HG03558 (cell line): ENCODE data around the gene TMOD4.
A peak's percentile ranks its signal among the peaks of the same experiment; 100 is the strongest.

Experiments used
- ATAC-seq: cut with Tn5 transposase; IDR thresholded peaks from one replicate; pipeline ENCODE4 v1.9.1; 2021; ENCODE audit warnings: moderate number of reproducible peaks; ENCODE audit not compliant: unreplicated experiment; ENCODE audit errors: extremely low read depth

The TMOD4 gene

DNA sequence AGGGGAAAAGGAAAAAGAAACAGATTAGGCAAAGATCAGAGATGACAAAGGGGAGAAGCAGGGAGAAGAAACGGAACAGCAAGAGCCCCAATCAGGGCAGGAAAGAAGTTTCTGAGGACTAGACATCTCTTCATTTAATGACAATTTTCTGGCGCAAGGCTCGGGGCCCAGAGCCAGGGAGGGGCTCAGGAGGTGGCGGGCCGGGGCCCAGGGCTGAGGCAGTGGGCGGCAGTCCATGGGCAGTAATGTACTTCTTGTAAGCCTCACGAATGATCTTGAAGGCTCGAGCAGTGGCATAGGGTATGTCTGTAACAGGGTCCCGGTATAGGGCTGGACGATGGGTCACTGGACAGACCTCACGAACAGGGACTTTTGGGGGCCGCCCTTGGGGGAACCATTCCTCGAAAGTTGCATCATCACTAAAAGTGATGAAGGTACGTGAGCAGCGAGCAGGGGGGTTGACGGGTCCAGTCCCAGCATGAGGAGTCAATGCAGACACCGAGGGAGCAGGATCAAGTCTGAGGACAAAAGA lies 799 bp upstream of the TMOD4 start:
- no peak for ATAC-seq

DNA sequence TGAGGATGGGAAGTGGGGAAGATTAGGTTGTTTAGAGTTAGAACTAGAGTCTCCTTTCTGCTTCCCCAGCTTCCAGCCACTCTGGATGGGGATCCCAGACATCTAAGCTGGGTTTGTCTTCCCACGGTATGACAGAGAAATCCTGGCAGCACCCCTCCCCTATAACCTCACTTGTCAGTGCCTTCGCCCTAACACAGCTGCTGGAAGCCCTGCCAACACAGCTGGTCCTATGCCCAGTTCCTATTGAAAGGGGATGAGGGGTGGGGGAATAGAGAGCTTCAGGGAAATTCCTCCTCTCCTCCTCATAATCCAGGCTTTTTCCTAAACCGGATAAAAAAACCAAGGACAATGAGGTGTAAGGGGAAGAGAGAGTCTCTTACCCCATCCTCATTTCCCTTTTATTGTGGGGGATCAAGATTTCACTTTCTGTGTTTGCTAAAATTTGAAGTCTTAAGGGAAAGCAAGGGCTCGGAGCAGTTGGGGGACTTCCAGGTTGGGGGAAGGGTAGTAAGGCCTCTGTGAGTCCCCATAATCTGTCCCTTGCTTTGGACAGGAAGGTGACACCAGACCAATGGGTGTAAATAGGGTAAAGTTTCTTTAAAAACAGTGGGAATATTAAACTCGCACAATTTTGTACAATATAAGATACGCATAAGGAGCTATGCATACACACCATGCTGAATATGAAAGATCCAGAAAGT lies 590 bp downstream of the TMOD4 start:
- ATAC-seq: no peak

DNA sequence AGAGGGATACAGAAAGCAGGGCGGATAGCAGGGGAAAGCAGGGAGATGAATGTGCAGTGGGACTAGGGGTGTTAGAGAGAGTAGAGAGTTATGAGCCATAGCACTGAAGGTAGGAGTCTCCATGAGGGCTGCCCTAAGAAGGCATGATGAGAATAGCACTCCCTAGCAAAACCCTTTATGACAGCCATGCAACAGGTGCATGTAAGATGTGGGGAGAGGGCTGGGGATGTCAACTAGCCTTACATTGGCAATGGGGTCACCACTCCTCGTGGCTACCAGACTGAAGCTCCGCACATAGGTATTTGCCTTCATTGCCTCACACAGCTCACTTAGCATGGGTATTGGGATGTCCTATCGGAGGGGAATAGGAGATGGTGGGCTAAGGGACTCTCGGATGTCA lies 4.6 kb downstream of the TMOD4 start:
- no peak for ATAC-seq

DNA sequence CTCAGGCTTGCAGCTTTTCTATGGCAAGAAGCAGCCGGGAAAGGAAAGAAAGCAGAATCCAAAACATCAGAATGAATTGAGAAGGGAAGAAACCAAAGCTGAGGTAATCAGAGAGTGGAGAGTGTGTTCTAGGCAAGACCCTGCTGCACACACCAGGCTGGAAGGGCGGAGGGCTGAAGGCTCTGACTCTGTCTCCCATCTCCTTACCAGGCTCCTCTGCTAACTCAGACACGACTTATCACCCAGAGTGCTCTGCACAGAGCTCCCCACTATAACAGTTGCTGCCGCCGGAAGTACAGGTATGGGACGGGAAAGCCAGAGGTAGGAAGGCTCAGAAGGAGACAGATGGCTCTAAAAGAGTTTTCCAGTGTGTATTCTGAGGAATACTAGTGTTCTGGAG lies 8.7 kb downstream of the TMOD4 start:
- ATAC-seq: no peak

DNA sequence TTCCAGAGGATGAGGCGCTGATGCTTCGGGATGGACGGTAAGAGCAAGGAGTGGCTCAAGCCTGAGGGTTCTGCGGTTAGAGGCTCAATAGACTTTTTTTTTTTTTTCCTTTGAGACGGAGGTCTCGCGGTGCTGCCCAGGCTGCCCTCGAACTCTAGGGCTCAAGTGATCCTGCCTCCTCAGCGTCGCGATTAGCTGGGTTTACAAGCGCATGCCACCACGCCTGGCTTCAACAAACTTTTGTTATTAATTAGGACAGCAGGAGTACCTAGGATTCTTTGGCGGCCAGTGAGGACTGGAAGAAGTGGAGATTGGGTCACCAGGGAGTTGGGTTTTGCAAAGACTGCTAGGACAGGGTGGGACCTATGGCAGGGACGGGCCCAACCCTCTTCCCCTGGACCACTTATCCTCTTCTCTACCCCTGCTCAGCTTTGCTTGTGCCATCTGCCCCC lies 9.2 kb downstream of the TMOD4 start:
- no peak for ATAC-seq

DNA sequence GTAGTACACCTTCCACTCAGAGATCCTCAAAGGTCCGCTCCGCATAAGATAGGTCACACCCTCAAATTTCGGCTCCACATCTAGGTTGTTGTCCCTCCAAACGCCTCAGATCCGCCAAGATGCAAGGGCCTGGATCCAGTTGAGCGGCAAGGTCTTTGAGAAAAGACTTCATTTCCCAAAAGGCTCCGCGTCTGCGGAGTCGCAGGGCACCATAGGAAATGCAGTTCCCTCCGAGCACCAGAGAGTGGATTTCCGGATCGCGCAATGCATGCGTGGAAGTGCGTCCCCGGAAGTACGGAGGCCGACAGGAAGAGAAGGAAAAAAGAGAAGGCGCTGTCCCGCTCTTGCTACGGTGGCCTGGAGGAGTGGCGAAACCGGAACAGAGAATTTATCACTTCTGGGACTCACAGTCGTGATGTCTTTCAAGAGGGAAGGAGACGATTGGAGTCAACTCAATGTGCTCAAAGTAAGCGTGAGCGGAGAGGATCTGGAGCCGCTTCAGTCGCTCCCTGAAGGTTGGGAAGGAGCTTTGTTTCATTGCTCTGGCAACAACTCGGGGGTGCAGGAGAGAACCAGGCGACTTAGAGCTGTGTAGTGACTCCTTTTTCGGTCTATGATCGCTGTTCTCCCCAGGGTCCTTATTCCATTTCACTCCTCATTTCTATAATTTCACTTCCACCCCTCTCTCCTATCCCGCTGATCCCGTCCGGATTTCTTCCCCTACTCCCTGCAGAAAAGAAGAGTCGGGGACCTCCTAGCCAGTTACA lies 9.9 kb downstream of the TMOD4 start, which contains the start of the genes LYSMD1 and SCNM1:
Gene LYSMD1 (minus strand): TSS at position 165 of the 767 bp plus-strand sequence. CDS start 644 bp downstream, outside the sequence.
Gene SCNM1 (plus strand): TSS at position 407 of the 767 bp plus-strand sequence. CDS start 9 bp downstream, at position 416.
- ATAC-seq: peak; percentile 66

DNA sequence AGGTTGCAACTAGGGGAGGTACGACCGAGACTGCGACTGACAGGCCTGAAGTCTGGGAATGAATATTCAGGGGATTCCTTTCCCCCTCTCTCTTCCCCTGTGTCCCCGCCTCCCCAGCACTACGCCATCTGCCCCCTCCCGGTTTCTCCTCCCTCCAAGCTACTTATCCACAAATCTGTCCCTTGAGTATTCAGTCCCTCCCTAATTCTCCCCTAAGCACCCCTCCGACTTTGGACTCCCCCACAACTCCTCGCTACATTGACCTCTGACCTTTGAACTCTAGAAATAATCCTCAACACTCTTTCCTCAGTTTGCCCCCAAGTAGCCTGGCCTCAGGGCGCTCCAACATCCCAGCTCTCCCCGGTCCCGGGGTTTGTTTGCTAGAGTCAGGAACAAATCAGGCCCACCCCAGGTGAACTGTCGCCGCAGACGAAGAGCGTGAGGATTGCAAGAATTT lies 10.5 kb downstream of the TMOD4 start:
- ATAC-seq: no peak

DNA sequence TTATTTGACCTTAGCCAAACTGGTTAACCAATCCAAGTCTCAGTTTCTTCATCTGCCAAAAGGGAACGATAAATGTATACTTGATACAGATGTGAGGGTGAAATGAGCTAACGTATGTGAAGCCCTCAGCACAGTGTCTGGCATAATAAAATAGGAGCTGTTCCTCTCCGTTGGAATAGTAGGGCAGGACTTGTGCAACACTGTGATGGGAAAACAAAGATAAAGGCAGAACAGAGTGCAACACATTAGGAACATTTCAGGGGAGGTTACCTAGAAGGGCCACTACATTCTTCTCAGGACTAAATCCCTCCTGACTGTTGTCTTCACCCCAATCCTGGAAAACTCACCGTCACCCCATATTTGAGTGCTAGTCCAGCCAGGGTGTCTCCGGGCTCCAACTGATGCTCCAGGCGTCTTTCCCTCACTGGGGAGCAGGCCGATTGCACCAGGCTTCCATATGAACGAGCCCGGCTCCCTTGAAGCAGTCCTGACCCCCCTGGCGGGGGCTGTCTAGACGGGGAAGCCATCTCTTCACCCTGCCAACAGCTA lies 11.0 kb downstream of the TMOD4 start:
- ATAC-seq: no peak

DNA sequence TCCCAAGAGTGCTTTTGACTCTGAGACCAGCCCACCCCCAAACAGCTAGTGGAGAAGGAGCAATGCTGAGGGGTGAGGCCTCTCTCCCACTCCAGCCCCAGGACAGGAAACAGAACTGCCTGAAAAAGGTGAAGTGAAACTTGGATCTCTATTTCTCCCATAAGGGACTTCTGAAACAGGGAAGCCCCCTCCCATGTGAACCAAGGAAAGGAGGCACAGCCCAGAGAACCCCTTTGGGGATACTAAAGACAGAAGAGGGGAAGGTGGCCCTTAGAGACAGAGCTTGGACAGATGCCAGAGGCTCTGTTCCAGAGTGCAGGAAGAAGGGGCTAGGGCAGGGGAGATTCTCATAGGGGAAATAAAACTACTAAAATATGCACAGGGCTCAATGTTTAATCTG lies 16.4 kb downstream of the TMOD4 start:
- ATAC-seq: no peak

DNA sequence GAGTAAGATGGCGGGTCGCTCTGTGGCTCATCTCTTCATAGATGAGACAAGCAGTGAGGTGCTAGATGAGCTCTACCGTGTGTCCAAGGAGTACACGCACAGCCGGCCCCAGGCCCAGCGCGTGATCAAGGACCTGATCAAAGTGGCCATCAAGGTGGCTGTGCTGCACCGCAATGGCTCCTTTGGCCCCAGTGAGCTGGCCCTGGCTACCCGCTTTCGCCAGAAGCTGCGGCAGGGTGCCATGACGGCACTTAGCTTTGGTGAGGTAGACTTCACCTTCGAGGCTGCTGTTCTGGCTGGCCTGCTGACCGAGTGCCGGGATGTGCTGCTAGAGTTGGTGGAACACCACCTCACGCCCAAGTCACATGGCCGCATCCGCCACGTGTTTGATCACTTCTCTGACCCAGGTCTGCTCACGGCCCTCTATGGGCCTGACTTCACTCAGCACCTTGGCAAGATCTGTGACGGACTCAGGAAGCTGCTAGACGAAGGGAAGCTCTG lies 17.0 kb downstream of the TMOD4 start:
- no peak for ATAC-seq

DNA sequence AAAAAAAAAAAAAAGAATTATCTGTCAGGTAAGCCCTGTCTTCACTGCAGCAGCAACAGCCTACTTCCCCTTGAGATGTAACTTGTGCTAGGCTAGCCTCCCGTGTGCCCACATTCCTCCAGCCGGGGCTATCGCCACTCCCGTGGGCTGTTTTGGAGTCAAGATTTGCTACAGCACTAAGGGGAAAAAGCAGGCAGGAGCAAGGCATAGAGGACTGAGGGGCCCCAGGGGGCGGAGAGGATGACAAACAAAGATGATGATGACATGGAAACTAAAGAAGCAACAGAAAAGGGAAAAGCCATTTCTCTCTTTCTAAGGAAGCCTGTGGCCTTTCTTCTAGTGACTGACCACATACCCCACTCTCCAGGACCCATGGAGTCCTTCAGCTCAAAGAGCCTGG lies 17.5 kb downstream of the TMOD4 start:
- ATAC-seq: no peak

DNA sequence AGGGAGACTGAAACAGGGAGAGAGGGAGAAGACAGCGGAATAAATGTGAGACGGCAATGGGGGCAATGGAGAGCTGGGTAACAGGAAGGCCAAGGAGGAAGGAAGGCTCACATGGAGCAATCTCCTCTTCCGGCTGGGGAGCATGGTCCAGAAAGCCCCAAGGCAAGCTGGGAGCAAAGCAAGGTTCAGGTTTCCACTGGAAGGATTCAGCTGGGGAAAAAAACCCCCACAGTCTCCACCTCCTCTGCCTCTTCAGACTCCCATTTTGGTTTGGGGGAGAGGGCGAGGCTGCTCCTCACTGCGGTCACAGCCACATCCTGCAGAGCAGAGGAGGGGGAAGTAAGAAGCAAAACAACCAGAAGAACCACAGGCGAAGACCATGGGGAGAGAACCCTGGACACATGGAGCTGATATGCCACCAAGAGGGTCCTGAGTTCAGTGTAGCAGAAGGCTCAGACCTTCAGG lies 18.7 kb downstream of the TMOD4 start:
- ATAC-seq: no peak

DNA sequence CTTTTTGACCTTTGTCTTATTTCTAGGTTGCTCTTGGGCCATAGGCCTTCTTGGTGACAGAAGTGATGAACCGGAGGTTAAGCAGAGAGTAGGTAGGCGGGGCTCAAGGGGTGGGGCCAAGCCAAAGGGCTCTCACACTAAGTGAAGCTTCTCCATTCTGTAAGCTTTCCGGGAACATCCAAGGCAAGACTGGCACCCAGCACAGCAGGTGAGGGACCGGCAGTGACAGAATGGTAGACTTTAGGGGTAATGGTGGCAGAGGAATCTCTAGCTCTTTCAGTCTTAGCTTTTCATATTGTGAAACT lies 19.3 kb downstream of the TMOD4 start, which contains the start of gene TNFAIP8L2:
Gene TNFAIP8L2 (plus strand): TSS at position 135 of the 305 bp plus-strand sequence. CDS start 2,049 bp downstream, outside the sequence.
- ATAC-seq: no peak

DNA sequence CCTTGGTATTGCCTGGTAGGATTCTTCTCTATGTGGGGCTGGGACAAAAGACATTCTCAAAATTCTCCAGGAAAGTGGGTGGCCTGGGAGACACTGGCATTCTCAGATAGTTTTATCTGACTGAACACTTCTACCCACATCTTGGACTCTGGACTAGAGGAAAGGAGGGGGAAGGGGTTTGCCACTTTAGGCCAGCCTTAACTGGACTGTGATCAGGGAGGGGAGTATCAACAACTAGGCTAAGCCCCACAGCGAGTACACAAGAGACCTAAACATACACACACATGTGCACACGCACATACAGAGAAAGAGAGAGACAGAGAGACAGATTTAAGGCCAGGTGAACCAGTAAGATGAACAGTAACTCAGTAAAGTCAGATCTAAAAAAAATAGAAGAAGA lies 28.1 kb downstream of the TMOD4 start:
- no peak for ATAC-seq

DNA sequence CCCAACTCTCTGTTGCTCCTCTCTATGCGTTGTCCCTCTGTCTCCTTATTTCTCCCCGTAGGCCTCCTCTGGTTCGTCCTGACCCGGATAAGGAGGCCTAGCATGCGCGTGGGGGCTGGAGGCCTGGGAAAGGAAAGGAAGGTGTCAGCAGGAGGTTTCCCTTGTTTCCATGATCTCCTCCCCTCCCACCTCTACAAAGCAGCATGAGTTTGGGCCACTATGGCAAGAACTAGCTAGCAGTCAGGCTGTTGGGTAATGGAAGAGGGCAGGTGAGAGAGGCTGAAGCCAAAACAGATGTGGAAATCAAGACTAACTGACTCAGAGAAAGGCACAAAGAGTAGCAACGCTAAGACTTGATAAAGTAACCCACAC lies 28.7 kb downstream of the TMOD4 start:
- no peak for ATAC-seq

DNA sequence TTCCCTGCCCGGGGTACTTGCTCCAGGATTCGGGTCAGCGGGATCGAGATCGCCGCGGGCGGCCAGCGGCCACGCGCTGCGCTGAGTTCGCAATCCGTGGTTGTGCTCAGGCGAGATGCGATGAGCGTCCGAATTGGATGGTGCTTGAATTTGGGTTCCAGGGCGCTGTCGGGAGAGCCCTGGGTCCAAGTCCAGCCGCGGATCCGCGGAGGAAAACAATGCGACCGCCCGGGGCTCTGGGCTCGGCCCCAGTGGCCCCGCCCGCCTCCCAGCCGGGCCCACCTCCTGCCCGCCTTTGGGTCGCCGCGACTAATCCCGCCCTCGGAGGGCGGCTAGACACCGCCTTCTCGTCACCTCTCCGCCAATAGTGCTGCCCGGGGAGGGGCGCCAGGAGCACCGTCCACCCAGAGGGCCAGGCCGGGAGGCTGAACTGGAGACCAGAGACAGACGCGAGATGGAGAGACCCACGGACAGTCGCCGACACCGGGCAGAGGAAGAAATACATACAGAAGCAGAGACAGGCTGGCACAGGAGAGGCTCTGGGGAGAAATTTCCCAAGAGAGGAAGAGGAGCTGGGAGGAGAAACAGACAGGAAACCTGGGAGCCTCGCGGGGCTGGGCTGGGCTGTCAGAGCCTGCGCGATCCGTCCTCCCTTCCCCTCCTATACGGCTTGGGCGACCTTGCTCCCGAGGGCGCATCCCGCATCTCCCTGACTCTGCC lies 29.2 kb downstream of the TMOD4 start, which contains the start of gene SEMA6C:
Gene SEMA6C (minus strand): TSS at position 220 of the 720 bp plus-strand sequence. CDS start 4,010 bp downstream, outside the sequence.
- peak; percentile 85 for ATAC-seq

DNA sequence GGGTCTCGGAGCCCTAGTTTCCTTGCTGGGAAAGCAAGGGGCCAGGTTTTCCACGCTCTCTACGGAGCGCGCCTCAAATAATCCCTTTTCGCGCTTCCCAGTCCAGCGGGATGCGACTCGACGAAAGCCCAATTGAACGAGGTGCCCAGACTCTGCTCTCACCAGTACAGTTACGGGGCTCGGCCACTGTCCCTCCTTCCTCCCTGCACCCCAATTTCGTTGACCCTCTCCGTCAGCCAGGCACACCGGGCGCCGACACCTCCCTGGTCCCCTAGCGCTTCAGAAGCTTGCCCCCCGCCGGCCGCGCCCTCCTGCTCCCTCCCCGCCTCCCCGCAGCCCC lies 29.7 kb downstream of the TMOD4 start:
- ATAC-seq: no peak

DNA sequence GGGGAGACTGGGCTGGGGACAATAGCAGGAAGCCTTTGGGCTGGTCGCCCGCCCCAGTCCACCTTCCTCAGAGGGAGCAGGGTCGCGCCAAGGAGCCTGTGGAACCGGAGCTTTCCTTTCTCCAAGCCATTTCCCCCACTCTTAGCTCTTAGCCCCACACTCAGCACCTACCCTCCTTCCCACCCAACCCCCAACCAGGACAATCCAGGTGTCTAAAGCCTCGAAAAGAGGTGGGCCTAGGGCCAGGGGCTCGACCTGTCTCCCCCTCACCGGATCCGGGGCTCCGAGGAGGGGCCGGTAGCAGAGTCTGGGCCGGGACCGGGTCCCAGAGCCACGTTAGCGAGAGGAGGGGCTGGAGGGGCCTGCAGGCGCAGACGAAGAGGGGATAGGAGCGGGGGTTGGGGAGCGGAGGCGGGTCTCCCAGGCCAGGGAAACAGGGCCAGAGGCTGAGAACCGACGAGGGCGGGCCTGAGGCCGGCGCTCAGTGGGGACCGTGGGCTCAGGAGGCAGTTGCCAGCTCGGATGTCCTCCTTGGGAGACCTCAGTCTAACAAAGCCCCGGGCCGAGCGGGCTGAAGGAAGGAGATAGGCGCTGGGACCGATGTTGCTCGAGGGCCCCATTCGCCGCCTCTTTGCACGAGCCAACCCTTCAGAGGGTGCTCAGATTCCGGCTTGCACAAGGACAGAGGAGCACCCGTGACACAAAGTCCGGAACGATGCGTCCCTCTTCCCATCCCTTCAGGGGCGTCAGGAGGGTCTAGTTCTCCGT lies 30.3 kb downstream of the TMOD4 start:
- no peak for ATAC-seq
